ENCODE data around the gene SRPK3.

- TF ChIP-seq CTCF (IDR thresholded peaks at IDR 0.05) (no peak), TP53 (CRISPR knock-in tag; IDR thresholded peaks at IDR 0.05) (no peak), USF2 (IDR thresholded peaks at IDR 0.05) (no peak), EP300 (IDR thresholded peaks at IDR 0.05) (no peak), RAD21 (conservative IDR thresholded peaks at IDR 0.05 in 1 of 2, IDR thresholded peaks at IDR 0.05 in 1 of 2) (no peak), GATA3 (IDR thresholded peaks at IDR 0.05; ENCODE audit: borderline replicate concordance) (no peak), HOXA7 (CRISPR knock-in tag; IDR thresholded peaks at IDR 0.05) (no peak), CEBPB (IDR thresholded peaks at IDR 0.05) (no peak), REST (IDR thresholded peaks at IDR 0.05) (no peak), PBX3 (IDR thresholded peaks at IDR 0.05) (no peak), POLR2A (IDR thresholded peaks at IDR 0.05; ENCODE audit: low read length) (no peak), JUN (IDR thresholded peaks at IDR 0.05) (no peak), ZFP36 (IDR thresholded peaks at IDR 0.05; ENCODE audit: borderline replicate concordance, partially characterized antibody) (no peak), MAZ (IDR thresholded peaks at IDR 0.05; ENCODE audit: borderline replicate concordance, low read depth, low read length) (no peak)
Observed at GRCh38 chrX:153802513-153803045, 21.7 kb downstream of the SRPK3 start.
